Neural cell (in vitro differentiated cells): Measurements from ENCODE around the gene KIF13A. TPM values are rescaled to one million over a fixed set of nuclear protein-coding genes. Genes with fewer than 3 reads are reported as not detected.

Experiments
- H2AFZ ChIP-seq: fragments of 200-600, 300-800 bp; sonication (generic), shearing (Covaris generic); 2 replicates; pipeline ENCODE4 v1.6.0; 2014; ENCODE audit warnings: low read depth, mild to moderate bottlenecking, antibody characterized with exemption, low read length, moderate library complexity
- H3F3A ChIP-seq: fragments of 200-600 bp; shearing (Covaris generic); 2 replicates; pipeline ENCODE4 v1.6.1; 2016; ENCODE audit warnings: mild to moderate bottlenecking, moderate library complexity, mixed read lengths, antibody characterized with exemption, low read length; ENCODE audit not compliant: insufficient read depth, poor library complexity, severe bottlenecking
- H3K27ac ChIP-seq: fragments of 200-600, 300-800 bp; sonication (generic), shearing (Covaris generic); 2 replicates; pipeline ENCODE4 v1.5.1; 2014; ENCODE audit warnings: mild to moderate bottlenecking, low read length, moderate library complexity
- H3K27me3 ChIP-seq: fragments of 300-800, 200-600 bp; sonication (generic), shearing (Covaris generic); 2 replicates; pipeline ENCODE4 v1.6.0; 2014; ENCODE audit warnings: mild to moderate bottlenecking, low read depth, low read length, moderate library complexity; ENCODE audit not compliant: insufficient read depth
- H3K36me3 ChIP-seq: fragments of 300-800, 200-600 bp; sonication (generic), shearing (Covaris generic); 2 replicates; pipeline ENCODE4 v1.5.1; 2014; ENCODE audit warnings: mild to moderate bottlenecking, antibody characterized with exemption, low read length, moderate library complexity; ENCODE audit not compliant: insufficient read depth
- H3K4me2 ChIP-seq: fragments of 300-800, 200-600 bp; sonication (generic), shearing (Covaris generic); 2 replicates; pipeline ENCODE4 v1.6.0; 2014; ENCODE audit warnings: mild to moderate bottlenecking, low read length
- H3K4me3 ChIP-seq: fragments of 300-800, 200-600 bp; sonication (generic), shearing (Covaris generic); 2 replicates; pipeline ENCODE4 v1.5.1; 2014; ENCODE audit warnings: mild to moderate bottlenecking, low read length, moderate library complexity
- H3K79me2 ChIP-seq: fragments of 200-600 bp; shearing (Covaris generic); replicated peaks from 2 replicates; pipeline ENCODE4 v1.6.0; 2014; ENCODE audit warnings: mild to moderate bottlenecking, low read length, moderate library complexity; ENCODE audit not compliant: insufficient read depth
- H3K9ac ChIP-seq: fragments of 300-800, 200-600 bp; sonication (generic), shearing (Covaris generic); 2 replicates; pipeline ENCODE4 v1.6.1; 2016; ENCODE audit warnings: mild to moderate bottlenecking, low read length, mixed read lengths
- H3K9me2 ChIP-seq: fragments of 200-600 bp; shearing (Covaris generic); 2 replicates; pipeline ENCODE4 v1.6.1; 2016; ENCODE audit warnings: mild to moderate bottlenecking, low read length, mixed read lengths; ENCODE audit not compliant: insufficient read depth
- H3K9me3 ChIP-seq: fragments of 200-600, 300-800 bp; sonication (generic), shearing (Covaris generic); 2 replicates; pipeline ENCODE4 v1.6.1; 2016; ENCODE audit warnings: mild to moderate bottlenecking, mixed run types, low read length, moderate library complexity, mixed read lengths
- H4K20me1 ChIP-seq: fragments of 200-600 bp; shearing (Covaris generic); 2 replicates; pipeline ENCODE4 v1.6.1; 2016; ENCODE audit warnings: mild to moderate bottlenecking, mixed run types; ENCODE audit not compliant: insufficient read depth
- CTCF ChIP-seq: fragments of 450-650 bp; IDR thresholded peaks from 2 replicates; pipeline ENCODE4 v1.5.1; 2014; ENCODE audit warnings: antibody characterized with exemption, mild to moderate bottlenecking, moderate library complexity; ENCODE audit not compliant: poor library complexity, severe bottlenecking
- EP300 ChIP-seq: fragments of 450-650 bp; conservative IDR thresholded peaks from 2 replicates; pipeline ENCODE4 v1.6.1; 2014; ENCODE audit warnings: antibody characterized with exemption, mild to moderate bottlenecking, moderate library complexity; ENCODE audit not compliant: poor library complexity, severe bottlenecking
- EZH2 ChIP-seq: fragments of 200-600, 300-800 bp; shearing (Covaris generic), sonication (generic); IDR thresholded peaks from 2 replicates; pipeline ENCODE4 v1.6.1; 2014; ENCODE audit warnings: antibody characterized with exemption, low read length, borderline replicate concordance, mild to moderate bottlenecking; ENCODE audit not compliant: insufficient read depth, poor library complexity, severe bottlenecking
- MXI1 ChIP-seq: fragments of 450-650 bp; conservative IDR thresholded peaks from 2 replicates; pipeline ENCODE4 v1.6.1; 2014; ENCODE audit warnings: antibody characterized with exemption, mild to moderate bottlenecking; ENCODE audit not compliant: poor library complexity, severe bottlenecking
- POLR2AphosphoS5 ChIP-seq: IDR thresholded peaks from 2 replicates; pipeline ENCODE4 v1.6.1; 2012
- RAD21 ChIP-seq: fragments of 450-650 bp; conservative IDR thresholded peaks from 2 replicates; pipeline ENCODE4 v1.6.1; 2014; ENCODE audit warnings: antibody characterized with exemption, mild to moderate bottlenecking, moderate library complexity
- REST ChIP-seq: IDR thresholded peaks from 2 replicates; pipeline ENCODE4 v1.6.1; 2012; ENCODE audit warnings: borderline replicate concordance
- SMC3 ChIP-seq: fragments of 450-650 bp; conservative IDR thresholded peaks from 2 replicates; pipeline ENCODE4 v1.6.1; 2014; ENCODE audit warnings: antibody characterized with exemption, mild to moderate bottlenecking, moderate library complexity; ENCODE audit not compliant: poor library complexity
- TAF1 ChIP-seq: IDR thresholded peaks from 2 replicates; pipeline ENCODE4 v1.6.1; 2012; ENCODE audit warnings: low read depth
- polyA plus RNA-seq: library from polyadenylated mRNA; depleted of rRNA; stranded (reverse); fragments of >200 nt; gene quantifications from 2 replicates; pipeline ENCODE4 v1.2.3, GENCODE V29; 2014

Gene KIF13A
- polyA plus RNA-seq, 1 donor from 2014 or later = 9.4 TPM

GRCh38 chr6:17874753-17875152, 112.7 kb downstream of the KIF13A start:
- no peaks in the 10 kb centered on the region for H3K9me3 ChIP-seq
- H4K20me1 ChIP-seq = no peaks in the 10 kb centered on the region
- no peak overlapping the region for H3K9ac ChIP-seq
- H3F3A ChIP-seq = no peaks in the 10 kb centered on the region
- H3K36me3 ChIP-seq = no peaks in the 10 kb centered on the region
- no peak overlapping the region for H2AFZ ChIP-seq
- no peaks in the 10 kb centered on the region for H3K27me3 ChIP-seq
- H3K9me2 ChIP-seq = no peaks in the 10 kb centered on the region
- no peaks in the 10 kb centered on the region for H3K79me2 ChIP-seq
- no peak overlapping the region for H3K4me3 ChIP-seq
- H3K27ac ChIP-seq = no peak overlapping the region
- TF ChIP-seq MXI1 = no peak
- TF ChIP-seq EP300 = no peak
- no peak for TF ChIP-seq TAF1
- no peak for TF ChIP-seq POLR2AphosphoS5
- no peak overlapping the region for H3K4me2 ChIP-seq

- no peaks in the 10 kb centered on the region for H3K36me3 ChIP-seq
- no peaks in the 10 kb centered on the region for H3K9me2 ChIP-seq
- no peak overlapping the region for H3K27ac ChIP-seq
- no peaks in the 10 kb centered on the region for H3F3A ChIP-seq
- no peaks in the 10 kb centered on the region for H3K79me2 ChIP-seq
- H3K4me3 ChIP-seq = no peak overlapping the region
- TF ChIP-seq CTCF (no peak), RAD21 (no peak), EP300 (no peak), EZH2 (no peak), SMC3 (no peak), MXI1 (no peak), REST (no peak)
- no peak overlapping the region for H3K4me2 ChIP-seq
- no peaks in the 10 kb centered on the region for H4K20me1 ChIP-seq
- no peaks in the 10 kb centered on the region for H3K9me3 ChIP-seq
- no peak overlapping the region for H2AFZ ChIP-seq
- no peak overlapping the region for H3K9ac ChIP-seq
- H3K27me3 ChIP-seq = no peaks in the 10 kb centered on the region
Observed at GRCh38 chr6:17872908-17873307, 114.5 kb downstream of the KIF13A start.

- Histone ChIP-seq H2AFZ (no peak overlapping the region), H3K9ac (no peak overlapping the region), H4K20me1 (no peaks in the 10 kb centered on the region), H3K36me3 (no peaks in the 10 kb centered on the region), H3K9me3 (no peaks in the 10 kb centered on the region), H3K27ac (no peak overlapping the region), H3K4me3 (no peak overlapping the region), H3K79me2 (no peaks in the 10 kb centered on the region), H3F3A (no peaks in the 10 kb centered on the region), H3K4me2 (no peak overlapping the region), H3K27me3 (no peaks in the 10 kb centered on the region), H3K9me2 (no peaks in the 10 kb centered on the region)
- TF ChIP-seq TAF1 (no peak), EZH2 (no peak), REST (no peak), EP300 (no peak), MXI1 (no peak), POLR2AphosphoS5 (no peak), CTCF (no peak), SMC3 (no peak), RAD21 (no peak)
Observed at GRCh38 chr6:17871836-17872235, 115.6 kb downstream of the KIF13A start.
